ENCODE data around the gene MEGF11. TPM values are rescaled to one million over a fixed set of nuclear protein-coding genes. Genes with fewer than 3 reads are reported as not detected.

Gene MEGF11
- total RNA-seq, 1 donor from 2014 or later: 6.2 TPM

DNA sequence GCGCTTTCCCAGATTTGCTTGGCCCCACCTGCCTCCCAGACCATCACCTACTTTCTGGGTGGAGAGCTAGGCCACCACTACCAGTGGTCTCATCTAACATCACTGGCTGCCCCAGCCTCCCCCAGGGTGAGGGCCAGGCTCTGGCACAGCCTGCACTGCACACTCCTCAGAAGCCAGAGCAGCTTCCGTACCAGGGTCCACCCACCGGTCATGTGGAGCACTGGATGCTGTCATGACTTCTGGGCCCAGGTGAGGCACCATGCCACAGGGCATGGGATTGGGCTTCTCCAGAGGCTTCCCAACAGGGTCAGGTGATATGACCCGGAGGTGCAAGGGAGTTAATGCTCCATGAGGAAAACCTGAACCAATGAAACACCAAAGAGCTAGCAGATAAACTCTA lies 14.0 kb downstream of the MEGF11 start:
- DNase-seq (ENCODE audit: low read depth): no peak

GRCh38 chr15:66238318-66238717 lies 15.2 kb downstream of the MEGF11 start:
- DNase-seq (ENCODE audit: low read depth): no peak

DNA sequence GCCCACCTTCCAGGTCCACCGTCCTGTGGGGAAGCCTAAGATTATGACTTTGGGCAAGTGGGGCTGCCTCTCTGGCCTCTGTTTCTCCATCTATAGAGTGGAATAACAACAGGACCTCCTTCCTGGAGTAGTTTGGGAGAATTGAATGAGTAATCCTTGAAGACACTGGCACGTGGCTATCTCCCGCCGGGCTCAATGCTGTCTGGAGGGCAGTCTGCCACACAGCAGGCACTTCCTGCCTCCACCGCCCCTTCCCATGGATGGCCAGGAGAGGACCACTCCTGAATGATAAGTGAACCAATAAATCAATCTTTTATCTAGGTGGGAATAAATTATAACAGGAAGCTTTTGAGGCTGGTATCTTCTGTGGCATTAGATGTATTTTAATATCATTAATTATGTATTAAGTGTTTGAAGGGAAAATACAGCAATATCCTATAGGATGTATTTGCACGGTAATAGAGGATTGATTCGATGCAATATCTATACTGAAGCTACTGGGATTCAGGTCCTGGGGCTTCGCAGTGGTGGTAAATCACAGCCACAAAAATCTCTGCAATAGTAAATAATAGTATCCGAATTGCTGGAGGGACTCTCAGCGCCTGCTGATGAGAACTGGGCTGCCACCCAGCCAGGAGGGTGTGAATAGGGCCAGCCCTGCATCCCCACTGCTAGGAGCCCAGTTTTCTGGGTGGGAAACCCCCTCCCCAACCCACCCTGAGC lies 15.9 kb downstream of the MEGF11 start:
- no peak for DNase-seq (ENCODE audit: low read depth)

DNA sequence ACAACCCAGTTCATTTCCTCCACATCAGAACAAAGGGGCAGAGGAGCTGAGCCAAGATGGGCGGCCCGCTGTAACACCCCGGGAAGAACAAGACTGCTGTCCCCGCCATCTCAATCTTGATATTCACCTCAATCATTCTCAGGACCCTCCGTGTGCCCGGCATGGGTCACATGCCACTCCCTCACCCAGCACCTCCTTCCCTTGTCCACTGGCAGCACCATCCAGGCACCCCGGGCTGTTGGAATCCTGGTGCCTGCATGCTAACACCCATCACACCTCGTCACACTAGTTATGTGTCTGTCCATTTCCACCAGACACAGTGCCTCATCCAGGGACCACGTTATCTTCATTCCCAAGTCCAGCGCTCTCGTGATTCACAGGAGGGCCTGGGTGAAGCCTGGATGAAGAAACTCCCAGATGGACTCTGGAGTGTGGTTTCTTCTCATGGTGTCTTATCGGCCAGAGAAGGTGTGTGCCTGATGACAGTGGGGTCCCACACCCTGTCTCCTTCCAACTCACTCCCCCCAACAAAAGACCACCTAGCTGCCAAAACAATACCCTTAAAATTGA lies 16.7 kb downstream of the MEGF11 start:
- no peak for DNase-seq (ENCODE audit: low read depth)

DNA sequence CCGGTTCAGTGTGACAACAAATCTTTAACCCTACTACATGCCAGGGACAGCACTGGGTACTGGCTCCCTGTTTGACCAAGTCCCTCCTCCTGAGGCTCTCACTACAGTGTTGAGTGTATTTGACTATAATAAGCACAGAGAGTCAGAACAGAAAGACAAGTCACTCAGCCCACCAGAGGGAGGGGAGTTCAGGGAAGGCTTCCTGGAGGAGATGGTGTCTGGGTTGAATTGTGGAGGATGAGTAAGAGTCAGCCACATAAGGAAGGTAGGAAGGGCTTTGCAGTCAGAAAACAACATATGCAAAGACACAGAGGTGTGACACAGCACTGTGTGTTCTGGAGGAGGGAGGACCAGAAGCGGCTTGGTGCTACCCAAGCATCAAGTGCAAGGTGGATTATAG lies 17.7 kb downstream of the MEGF11 start:
- no peak for DNase-seq (ENCODE audit: low read depth)

DNA sequence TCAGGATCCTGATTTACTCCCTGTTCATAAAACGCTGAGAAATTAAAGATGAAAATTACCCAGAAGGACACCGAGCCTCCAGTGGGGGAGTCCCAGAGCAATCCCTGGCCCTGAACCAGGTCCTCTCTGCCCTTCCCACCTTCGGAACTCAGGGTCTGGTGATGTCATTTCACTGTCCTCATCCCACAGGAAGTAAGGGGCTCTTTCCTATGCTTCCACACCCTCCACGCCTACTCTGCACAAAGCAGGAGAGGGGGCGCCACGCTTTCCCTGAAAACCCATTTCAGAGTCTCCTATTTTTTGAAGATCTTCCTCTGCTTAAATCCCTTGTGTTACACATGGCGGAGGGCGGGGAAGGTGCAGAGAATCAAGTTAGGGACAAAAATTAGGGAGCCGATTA lies 18.8 kb downstream of the MEGF11 start:
- DNase-seq (ENCODE audit: low read depth): no peak

DNA sequence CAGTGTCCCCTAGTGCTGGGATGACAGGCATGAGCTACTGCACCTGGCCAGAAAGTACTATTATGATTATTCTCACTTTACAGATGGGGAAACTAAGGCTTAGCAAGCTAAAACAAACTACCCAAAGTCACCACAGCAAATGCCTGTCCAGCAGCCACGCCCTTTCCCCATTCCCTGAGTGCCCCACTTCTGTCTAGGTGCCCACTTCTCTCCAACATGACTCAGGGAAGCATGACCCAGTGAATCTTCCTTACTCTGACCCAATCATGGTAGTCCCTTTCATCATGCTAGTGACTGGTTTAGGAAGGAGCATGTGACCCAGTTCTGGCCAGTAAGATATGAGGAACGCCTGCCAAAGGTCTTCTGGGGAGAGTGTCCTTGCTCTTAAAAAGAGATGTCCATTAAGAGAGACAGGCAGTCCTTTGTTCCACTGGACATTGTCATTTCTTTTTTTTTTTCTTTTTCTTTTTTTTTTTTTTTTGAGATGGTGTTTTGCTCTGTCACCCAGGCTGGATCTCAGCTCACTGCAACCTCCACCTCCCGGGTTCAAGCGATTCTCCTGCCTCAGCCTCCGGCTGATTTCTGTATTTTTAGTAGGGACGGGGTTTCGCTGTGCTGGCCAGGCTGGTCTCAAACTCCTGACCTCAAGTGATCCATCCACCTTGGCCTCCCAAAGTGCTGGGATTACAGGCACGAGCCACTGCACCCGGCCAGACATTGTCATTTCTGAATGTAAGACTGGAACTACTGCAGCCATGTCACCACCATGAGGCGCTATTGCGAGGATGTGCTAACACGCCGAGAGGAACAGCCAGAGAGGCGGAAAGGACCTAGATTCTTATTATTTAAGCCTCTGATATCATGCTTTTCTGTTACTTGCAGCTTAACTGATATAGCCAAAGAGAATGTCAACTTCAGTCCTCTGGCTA lies 19.8 kb downstream of the MEGF11 start:
- DNase-seq (ENCODE audit: low read depth): peak; percentile 18

- no peak for DNase-seq (ENCODE audit: low read depth)
Measured at GRCh38 chr15:66232267-66232625, 21.3 kb downstream of the MEGF11 start.

DNA sequence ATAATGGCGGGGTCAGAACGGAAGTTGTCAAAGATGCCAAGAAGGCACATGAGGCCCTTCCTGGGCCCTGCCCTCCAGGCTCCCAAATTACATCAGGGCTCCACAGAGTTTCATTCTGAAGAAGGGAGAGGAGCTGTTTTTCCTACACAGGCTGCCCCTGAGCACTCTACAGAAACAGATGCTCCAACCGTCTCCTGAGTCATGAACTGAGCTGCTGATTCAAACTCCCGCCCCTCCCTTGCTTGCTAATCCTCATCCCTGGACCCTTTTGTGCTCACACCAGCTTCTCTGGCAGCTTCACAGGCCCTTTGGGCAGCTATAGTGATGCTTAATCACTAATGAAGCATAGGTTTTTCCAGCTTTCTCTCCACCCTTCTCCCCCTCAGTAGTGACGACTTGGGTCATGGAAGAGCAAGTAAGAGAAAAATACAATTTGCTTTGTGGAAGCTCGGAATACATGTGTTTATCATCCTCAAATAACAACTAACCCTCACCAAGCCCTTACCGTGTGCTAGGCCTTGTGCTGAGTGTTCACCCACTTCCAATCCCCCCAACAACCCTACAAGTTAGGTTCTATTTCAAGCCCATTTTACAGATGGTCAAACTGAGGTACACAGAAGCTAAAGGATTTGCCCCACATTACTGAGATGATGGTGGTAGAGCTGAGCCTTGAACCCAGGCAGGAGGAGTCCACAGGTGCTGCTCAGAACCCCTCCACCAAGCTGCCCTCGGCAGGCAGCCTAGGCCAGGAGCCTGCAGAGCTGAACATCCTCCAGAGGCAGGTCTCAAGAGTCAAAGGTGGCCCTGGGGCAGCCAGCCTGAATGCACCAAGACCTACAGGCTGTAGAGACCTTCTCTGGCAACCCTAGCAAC lies 21.9 kb downstream of the MEGF11 start:
- DNase-seq (ENCODE audit: low read depth): no peak

DNA sequence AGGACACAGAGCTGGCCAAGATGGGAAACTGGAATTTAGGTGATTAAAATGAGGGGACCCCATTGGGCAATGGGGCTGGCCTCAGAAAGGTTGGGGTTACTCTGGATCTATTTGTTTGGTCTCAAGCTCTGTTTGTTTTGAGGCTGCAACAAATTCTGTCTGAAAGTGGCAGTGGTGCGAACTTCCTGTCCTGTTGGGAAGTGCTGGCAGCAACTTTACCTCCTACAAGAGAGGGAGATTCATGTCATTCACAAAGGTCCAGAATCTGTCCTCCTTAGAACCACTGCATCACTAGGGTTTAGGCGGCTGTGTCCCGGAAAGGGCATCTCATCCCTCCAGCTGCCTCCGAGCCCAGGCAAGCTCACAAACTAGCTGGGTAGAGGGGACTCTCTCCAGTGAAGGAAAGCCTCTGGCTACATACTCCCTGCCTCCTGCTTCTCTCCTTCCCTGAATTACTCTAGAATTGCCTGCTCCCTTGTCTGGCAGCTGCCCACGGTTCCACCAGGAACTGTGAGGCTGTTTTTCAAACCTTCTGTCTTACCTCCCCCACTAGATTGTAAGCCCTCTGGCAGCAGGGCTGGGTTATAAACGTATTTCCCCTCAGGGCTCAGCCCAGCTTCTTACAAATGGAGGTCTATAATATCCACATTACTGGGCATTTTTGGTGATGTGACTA lies 23.6 kb downstream of the MEGF11 start:
- DNase-seq (ENCODE audit: low read depth): no peak

- no peak for DNase-seq (ENCODE audit: low read depth)
Measured at GRCh38 chr15:66228807-66229735, 24.5 kb downstream of the MEGF11 start.

GRCh38 chr15:66226736-66227135 lies 26.8 kb downstream of the MEGF11 start:
- DNase-seq (ENCODE audit: low read depth): no peak

GRCh38 chr15:66225656-66226274 lies 27.8 kb downstream of the MEGF11 start:
- DNase-seq (ENCODE audit: low read depth): no peak

GRCh38 chr15:66224946-66225345 lies 28.6 kb downstream of the MEGF11 start:
- peak; percentile 7 for DNase-seq (ENCODE audit: low read depth)

GRCh38 chr15:66222273-66223198 lies 31.0 kb downstream of the MEGF11 start:
- DNase-seq (ENCODE audit: low read depth): no peak

DNA sequence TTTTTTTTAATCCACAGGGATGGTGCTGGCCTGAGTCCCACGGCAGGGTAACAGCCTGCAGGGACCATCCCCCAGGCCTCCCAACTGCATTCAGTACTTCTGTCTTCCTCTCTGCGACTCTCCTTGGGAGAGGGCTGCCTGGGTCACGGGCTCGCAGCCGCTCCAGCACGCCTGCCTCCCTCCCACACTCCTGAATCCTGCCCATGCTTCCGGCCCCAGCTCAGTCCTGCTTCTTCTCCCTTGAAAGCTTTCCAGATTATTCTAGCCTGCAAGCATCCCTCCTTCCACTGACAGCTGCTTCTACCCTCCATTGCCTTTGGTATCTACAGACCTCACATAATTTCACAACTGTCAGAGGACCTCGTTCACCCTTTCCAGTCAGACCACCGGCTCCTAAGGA lies 32.4 kb downstream of the MEGF11 start:
- DNase-seq (ENCODE audit: low read depth): no peak

- no peak for DNase-seq (ENCODE audit: low read depth)
Measured at GRCh38 chr15:66220601-66221000, 32.9 kb downstream of the MEGF11 start.

DNA sequence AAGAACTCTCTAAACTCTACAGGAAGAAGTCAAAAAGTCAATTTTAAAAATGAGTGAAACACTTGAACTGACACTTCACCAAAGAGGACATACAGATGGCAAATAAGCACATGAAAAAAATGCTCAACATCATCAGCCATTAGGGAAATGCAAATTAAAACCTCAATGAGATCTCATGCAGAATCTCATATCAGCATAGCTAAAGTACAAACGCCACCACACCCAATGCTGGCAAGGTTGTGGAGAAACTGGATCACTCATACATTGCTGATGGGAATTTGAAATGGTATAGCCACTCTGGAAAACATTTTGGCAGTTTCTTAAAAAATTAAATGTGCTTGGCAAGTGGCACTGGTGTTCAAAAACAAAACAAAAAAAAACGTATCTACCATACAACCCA lies 34.2 kb downstream of the MEGF11 start:
- DNase-seq (ENCODE audit: low read depth): no peak

DNA sequence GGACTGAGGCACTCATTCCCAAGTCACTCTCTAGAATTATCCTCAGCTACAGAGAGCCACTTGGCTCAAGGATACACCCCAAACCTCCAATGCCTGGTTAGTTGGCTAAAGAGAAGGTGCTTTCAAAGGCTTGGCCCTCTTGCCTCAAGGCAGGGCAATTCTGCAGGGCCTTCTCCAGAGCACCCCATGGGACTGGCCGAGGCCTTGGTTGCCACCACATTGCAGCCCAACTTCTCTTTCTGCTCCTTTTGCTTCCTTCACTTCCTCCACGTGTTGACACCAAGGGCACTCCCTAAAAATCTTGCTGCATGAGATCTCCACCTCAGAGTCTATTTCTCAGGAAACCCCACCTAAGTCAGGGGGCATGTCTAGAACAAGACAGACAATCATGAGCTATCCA lies 36.7 kb downstream of the MEGF11 start:
- no peak for DNase-seq (ENCODE audit: low read depth)

Measured in renal cortical epithelial cell (primary cell).